Naive thymus-derived CD8-positive, alpha-beta T cell (primary cell): ENCODE data around the gene USP22. TPM values are rescaled to one million over a fixed set of nuclear protein-coding genes. Genes with fewer than 3 reads are reported as not detected.

Experiments used
- ATAC-seq, 2 donors: fragments of 150-1000 bp; cut with Tn5 transposase in 1 of 2; sonication (Bioruptor Pico), chemical (Tn5 transposase) in 1 of 2; 1 replicate in 1 of 2; 2 replicates in 1 of 2; pipeline ENCODE4 v1.10.0; 2021; ENCODE audit warnings: mild to moderate bottlenecking in 2 of 2, moderate library complexity in 2 of 2
- POLR2A ChIA-PET: fragments of 350-600 bp; sonication (Branson Sonifier 250); formaldehyde crosslinking; loops from one replicate; lab custom pipeline; 2021; ENCODE audit warnings: antibody characterized with exemption; lab: Charles Lee
- DNase-seq, 10 donors: peaks; one replicate each; pipeline versions ENCODE4 v3.0.0 to v3.0.0-alpha.2; 2020 to 2022
- H3K27ac Mint-ChIP-seq, 10 donors: one replicate each; pipeline ENCODE4 v1.8.0; 2020 to 2022; ENCODE audit warnings: mild to moderate bottlenecking in 10 of 10, mixed read lengths in 10 of 10, moderate library complexity in 4 of 10, inconsistent platforms in 1 of 10
- H3K27me3 Mint-ChIP-seq, 5 donors: one replicate each; pipeline ENCODE4 v1.8.0; 2021 to 2022; ENCODE audit warnings: mixed read lengths in 5 of 5
- H3K36me3 Mint-ChIP-seq, 3 donors: one replicate each; pipeline ENCODE4 v1.8.0; 2020 to 2022; ENCODE audit warnings: mixed read lengths in 3 of 3, mild to moderate bottlenecking in 2 of 3, inconsistent platforms in 1 of 3
- H3K4me1 Mint-ChIP-seq, 4 donors: one replicate each; pipeline ENCODE4 v1.8.0; 2021 to 2022; ENCODE audit warnings: mixed read lengths in 4 of 4
- H3K4me3 Mint-ChIP-seq, 10 donors: one replicate each; pipeline ENCODE4 v1.8.0; 2020 to 2022; ENCODE audit warnings: mild to moderate bottlenecking in 10 of 10, mixed read lengths in 10 of 10, moderate library complexity in 6 of 10, inconsistent platforms in 1 of 10
- H3K9me3 Mint-ChIP-seq, 9 donors: one replicate each; pipeline ENCODE4 v1.8.0; 2020 to 2022; ENCODE audit warnings: mixed read lengths in 9 of 9, mild to moderate bottlenecking in 3 of 9, inconsistent platforms in 1 of 9, moderate library complexity in 1 of 9
- polyA plus RNA-seq, 3 donors: library from polyadenylated mRNA; unstranded; fragments of 300-500 nt; fragmentation: Illumina TruSeq; gene quantifications; one replicate each; pipeline ENCODE4 v1.2.3, GENCODE V29; 2021
- total RNA-seq, 8 experiments: library from RNA in 2 of 8; stranded (reverse) in 2 of 8; gene quantifications; one replicate each; pipeline ENCODE4 v1.2.3 and lab custom pipeline; 2021 to 2026

USP22 gene
- total and polyA plus RNA-seq, 5 experiments from 2014 or later: 33.6 to 155 (median 40.3) TPM

DNA sequence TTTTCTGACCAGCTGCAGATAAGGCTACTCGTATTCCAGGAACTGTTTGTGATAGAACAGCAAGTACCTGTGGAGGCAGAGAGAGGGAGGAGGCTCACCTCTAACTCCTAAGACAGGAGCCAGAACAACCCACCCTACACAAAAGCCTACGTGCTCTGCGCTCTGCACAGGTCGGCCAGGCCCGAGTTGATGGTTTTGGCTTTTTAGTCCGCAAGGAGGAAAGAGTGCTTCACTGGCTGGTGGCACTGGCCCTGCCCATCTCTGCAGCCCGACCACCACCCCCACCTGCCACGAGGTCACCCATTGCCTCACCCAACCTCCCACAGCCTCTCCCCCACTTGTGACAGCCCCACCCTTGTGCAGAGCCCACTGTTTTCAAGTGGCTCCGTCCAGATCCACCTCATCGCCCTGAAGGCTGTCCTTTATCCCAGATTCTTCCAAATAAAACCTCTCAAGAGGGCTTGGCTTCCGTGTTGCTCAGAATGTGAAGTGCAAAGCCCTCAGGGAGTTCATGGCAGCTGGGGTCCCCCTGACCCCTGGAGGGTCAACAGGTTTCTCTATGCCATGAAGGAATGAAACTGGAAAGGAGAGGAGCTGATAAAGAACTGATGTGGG, 39.7 kb downstream of the USP22 start:
- no peaks in the 10 kb centered on the region for H3K27me3 Mint-ChIP-seq
- ATAC-seq (no peak), DNase-seq (peak in 1 of 10 donors; percentile 52)
- peaks cover 0 to 92% (median 20%) of the 10 kb centered on the region in 3 donors for H3K36me3 Mint-ChIP-seq
- no peak overlapping the region for H3K4me3 Mint-ChIP-seq
- H3K27ac Mint-ChIP-seq: peak overlapping the region in 4 of 10 donors; percentile 55 to 89 (median 78)
- POLR2A ChIA-PET: no interaction called here
- H3K4me1 Mint-ChIP-seq: peaks cover 21 to 60% (median 39%) of the 10 kb centered on the region in 4 donors
- no peaks in the 10 kb centered on the region for H3K9me3 Mint-ChIP-seq

DNA sequence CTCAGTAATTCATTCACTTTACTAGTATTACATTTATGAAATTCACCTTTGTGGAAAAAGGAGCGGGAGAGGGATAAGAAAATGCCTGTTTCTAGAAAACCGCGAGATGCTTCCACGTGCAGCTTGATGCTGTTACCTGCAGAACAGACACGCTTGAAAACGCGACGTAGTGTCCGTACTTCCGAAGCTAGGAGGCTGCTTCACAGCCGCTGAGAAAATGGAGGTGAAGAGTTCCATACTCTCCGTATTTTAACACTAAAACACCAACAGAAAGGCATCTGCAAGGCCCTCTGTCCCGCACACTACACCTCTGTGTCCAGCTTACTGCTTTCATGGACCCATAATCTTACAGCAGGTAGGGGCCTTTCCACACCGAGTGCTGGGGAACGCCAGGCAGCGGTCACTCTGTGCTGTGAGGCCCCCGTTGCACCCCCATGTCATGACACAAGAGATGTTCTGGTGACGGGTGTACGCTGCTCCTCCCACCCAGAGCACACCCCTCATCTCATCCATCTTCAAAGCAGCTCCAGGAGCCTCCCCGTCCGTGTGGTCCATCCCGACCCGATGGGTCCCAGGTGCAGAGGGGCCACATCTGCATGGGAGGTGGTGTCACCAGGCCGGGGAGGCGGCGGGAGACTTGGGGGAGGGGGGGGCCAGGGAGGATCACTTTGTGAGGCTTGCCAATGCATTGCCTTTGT, 40.4 kb downstream of the USP22 start:
- Mint-ChIP-seq H3K27me3 (no peaks in the 10 kb centered on the region), H3K4me1 (peaks cover 23 to 66% (median 39%) of the 10 kb centered on the region in 4 donors), H3K4me3 (peak overlapping the region in 1 of 10 donors; percentile 8), H3K9me3 (no peaks in the 10 kb centered on the region), H3K36me3 (peaks cover 0 to 86% (median 17%) of the 10 kb centered on the region in 3 donors), H3K27ac (peak overlapping the region in 8 of 10 donors; percentile 16 to 90 (median 64))
- POLR2A ChIA-PET: no interaction called here
- no peak for ATAC-seq
- no peak for DNase-seq

DNA sequence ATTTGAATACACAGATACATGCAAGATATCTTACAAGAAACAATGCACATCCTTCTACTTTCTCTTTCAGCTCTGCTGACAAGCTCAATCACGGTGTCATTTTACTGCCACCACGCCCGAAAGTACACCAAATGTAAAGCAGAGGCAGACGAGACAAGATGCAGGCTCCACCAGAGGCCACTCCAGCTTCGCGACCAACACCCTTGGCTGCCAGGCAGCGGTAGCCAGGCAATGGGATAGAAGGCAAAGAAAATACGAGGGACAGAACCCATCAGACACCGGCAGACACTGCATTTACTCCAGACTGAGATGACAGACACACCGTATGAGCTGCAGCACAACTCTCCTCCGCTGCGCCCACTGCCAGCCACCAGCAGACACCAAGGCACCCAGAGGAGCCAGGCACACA, 41.0 kb downstream of the USP22 start:
- POLR2A ChIA-PET: no interaction called here
- Mint-ChIP-seq H3K4me3 (peak overlapping the region in 6 of 10 donors; percentile 3 to 57 (median 37)), H3K9me3 (no peaks in the 10 kb centered on the region), H3K4me1 (peaks cover 23 to 66% (median 39%) of the 10 kb centered on the region in 4 donors), H3K27me3 (no peaks in the 10 kb centered on the region), H3K27ac (peak overlapping the region; percentile 16 to 90 (median 75)), H3K36me3 (peaks cover 0 to 79% (median 13%) of the 10 kb centered on the region in 3 donors)
- no peak for ATAC-seq
- no peak for DNase-seq

DNA sequence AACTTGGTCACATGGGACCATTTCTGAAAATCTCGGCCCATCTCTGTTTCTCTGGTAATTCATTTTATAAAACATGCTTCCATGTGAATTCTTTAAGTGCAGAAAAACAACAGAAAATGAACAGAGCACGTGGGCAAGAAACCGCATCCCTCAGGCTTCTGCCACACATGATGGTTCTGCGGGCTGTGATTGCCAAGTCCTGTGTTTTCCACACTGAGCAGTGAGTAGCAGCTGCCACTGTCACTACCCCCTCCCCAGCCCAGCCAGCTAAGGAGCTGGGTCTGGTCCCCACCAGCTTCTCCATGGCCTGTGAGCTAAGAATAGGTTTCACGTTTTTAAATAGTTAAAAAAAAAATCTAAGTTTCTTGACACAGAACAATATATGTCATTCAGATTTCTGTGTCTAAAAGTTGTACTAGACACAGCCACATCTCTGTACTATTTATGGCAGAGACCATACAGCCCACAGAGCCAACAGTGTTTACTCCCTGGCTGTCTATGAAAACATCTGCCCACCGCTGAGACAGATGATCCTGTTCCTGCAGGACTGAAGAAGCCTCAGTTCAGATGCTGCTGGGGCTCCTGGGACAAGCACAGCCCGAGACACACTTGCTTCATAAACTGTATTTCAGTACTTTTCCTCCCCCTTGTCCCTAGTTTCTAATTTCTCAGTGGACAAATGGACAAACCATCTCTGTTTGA, 41.5 kb downstream of the USP22 start:
- Mint-ChIP-seq H3K27ac (peak overlapping the region; percentile 31 to 90 (median 81)), H3K27me3 (no peaks in the 10 kb centered on the region), H3K36me3 (peaks cover 0 to 74% (median 13%) of the 10 kb centered on the region in 3 donors), H3K4me1 (peaks cover 21 to 64% (median 39%) of the 10 kb centered on the region in 4 donors), H3K4me3 (peak overlapping the region in 6 of 10 donors; percentile 3 to 57 (median 37)), H3K9me3 (no peaks in the 10 kb centered on the region)
- POLR2A ChIA-PET: no interaction called here
- peak in 1 of 2 donors; percentile 47 for ATAC-seq
- DNase-seq: peak in 1 of 10 donors; percentile 10

DNA sequence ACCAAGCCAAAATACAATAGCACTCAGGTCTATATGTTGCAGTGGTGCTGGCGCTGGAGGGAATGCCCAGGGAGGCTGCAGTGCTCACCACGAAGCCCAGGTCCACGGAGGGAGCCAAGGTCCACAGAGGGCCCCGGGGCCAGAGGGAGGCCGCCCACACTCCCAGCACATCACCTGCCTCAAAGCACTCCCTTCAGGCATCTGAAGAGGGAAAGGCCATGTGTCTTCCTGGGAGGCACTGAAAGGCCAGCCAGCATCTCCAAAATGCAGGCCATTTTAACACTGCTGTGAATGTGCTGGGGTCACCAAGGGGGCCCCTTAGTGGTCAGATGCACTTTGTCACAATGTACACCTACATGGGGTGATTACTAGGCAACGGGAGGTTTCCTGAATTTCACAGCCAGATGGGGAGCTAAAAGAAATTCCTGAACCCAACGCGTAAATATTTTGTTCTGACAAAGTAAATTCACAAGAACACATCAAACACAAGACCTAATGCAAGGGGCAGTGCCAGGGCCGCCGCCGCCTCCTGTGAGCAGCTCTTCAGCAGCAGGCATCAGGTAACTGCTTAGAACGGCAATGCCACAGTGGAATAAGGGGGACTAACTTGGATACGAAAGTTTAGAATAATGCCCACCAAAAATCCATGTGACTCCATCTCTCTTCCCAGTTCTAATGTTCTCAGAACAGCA, 42.8 kb downstream of the USP22 start:
- POLR2A ChIA-PET: no interaction called here
- Mint-ChIP-seq H3K27me3 (no peaks in the 10 kb centered on the region), H3K4me3 (peak overlapping the region in 2 of 10 donors; percentile 8 to 20), H3K4me1 (peaks cover 21 to 57% (median 39%) of the 10 kb centered on the region in 4 donors), H3K27ac (peak overlapping the region in 8 of 10 donors; percentile 49 to 88 (median 60)), H3K36me3 (peaks cover 0 to 61% (median 8%) of the 10 kb centered on the region in 3 donors), H3K9me3 (no peaks in the 10 kb centered on the region)
- no peak for ATAC-seq
- peak in 1 of 10 donors; percentile 52 for DNase-seq

DNA sequence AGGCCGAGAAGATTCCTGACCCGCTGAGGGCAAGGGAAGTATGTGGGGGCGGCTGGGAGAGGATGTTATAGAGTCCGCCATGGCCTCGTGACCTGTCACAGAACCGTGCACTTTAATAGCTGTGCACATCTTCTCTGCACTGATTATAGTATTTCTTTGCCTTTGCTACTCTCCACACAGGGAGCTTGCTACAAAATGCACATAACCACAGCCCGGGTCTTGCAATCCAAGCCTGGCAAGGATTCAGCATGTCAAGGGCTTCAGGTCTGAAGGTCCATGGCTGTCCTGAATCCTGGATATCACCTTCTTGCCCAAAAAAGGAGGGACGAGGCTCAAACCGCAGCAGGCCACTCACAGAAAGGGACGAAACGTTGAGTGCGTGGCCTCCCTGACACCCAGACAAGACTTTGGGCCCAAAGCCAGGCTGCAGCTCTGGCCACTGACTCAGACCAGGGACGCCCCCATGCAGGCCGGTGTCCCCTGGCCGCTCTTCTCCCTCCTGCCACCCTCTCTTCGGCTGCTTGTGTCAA, 43.7 kb downstream of the USP22 start:
- Mint-ChIP-seq H3K4me3 (peak overlapping the region in 5 of 10 donors; percentile 2 to 51 (median 20)), H3K36me3 (peaks cover 0 to 52% (median 8%) of the 10 kb centered on the region in 3 donors), H3K27ac (peak overlapping the region; percentile 49 to 93 (median 79)), H3K4me1 (peaks cover 20 to 56% (median 39%) of the 10 kb centered on the region in 4 donors), H3K27me3 (no peaks in the 10 kb centered on the region), H3K9me3 (no peaks in the 10 kb centered on the region)
- peak in 1 of 2 donors; percentile 42 for ATAC-seq
- no peak for DNase-seq
- POLR2A ChIA-PET: interaction anchor here (0.6 to 0.7 kb wide), 2 partner anchors 10 to 44 kb away, joined by 4 to 11 read pairs; no protein-coding TSS in a partner anchor

DNA sequence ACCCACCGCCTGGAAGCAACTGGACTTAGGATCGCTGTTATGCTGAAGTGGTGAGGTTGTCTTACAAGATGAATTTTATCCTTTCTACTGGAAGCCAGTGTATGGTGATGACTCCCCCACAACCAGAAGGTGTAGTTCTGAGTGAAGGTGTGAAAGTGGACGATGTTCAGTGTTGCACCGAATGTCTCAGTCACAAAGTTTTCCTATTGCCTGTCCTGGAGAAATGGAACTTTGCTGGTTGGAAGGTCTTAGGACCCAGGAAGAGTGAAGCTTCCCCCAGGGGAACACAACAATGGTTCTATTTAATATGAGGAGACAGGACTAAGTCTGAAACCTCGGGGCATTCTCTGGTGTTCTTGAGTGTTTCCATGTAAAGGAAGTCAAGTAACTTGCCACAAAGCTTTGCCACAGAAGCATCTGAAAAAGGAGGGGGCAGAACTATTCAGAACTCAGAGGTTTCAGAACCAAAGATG, 44.2 kb downstream of the USP22 start:
- ATAC-seq (no peak), DNase-seq (no peak)
- H3K27ac Mint-ChIP-seq: peak overlapping the region; percentile 28 to 93 (median 79)
- POLR2A ChIA-PET: interaction anchor here (0.6 to 0.7 kb wide), 2 partner anchors 10 to 45 kb away, joined by 4 to 11 read pairs; no protein-coding TSS in a partner anchor
- H3K36me3 Mint-ChIP-seq: peaks cover 0 to 47% (median 8%) of the 10 kb centered on the region in 3 donors
- peaks cover 20 to 56% (median 39%) of the 10 kb centered on the region in 4 donors for H3K4me1 Mint-ChIP-seq
- H3K27me3 Mint-ChIP-seq: no peaks in the 10 kb centered on the region
- peak overlapping the region in 5 of 10 donors; percentile 2 to 51 (median 20) for H3K4me3 Mint-ChIP-seq
- no peaks in the 10 kb centered on the region for H3K9me3 Mint-ChIP-seq

DNA sequence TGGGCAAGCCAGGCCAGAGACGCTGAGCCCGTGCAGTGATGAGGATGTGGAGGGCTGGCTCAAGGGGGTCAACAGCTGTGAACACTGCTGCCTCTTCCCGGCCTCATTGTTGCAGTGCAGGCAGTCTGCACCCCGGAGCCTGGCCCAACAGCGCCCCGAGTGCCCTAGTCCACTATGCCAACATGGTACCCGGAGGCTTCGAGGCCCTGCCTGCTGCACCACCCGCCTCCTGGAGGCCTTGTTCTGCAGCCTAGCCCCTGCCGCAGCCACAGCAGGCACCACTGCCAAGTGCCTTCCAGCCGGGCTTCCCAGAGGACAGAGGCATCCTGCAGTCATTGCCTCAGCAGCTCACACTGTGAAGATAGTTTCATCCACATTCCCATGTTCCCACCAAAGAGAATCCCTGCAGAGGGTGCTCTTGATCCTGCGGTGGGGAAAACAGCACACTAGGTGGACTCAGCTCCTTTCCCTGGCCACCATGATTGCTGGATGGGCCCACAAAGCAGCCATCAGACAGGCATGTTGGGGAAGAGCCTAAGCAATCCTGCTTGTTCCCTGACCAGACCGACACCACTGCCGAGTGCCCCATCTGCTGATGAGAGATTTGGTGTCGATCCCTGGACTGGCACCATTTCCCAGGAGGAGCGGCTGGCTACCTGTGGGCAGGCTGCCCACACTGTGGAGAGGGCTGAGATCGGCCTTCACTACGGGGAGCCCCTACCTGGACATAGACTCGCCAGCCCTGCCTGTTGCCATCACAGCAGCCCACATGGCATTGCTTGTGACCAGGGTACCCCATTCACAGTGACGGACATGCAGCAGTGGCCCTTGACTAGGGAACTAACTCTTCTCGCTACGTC, 44.9 kb downstream of the USP22 start:
- Mint-ChIP-seq H3K27me3 (no peaks in the 10 kb centered on the region), H3K36me3 (peaks cover 0 to 41% (median 8%) of the 10 kb centered on the region in 3 donors), H3K4me3 (peak overlapping the region in 1 of 10 donors; percentile 20), H3K9me3 (no peaks in the 10 kb centered on the region), H3K27ac (peak overlapping the region; percentile 33 to 93 (median 79)), H3K4me1 (peaks cover 19 to 55% (median 39%) of the 10 kb centered on the region in 4 donors)
- ATAC-seq: no peak
- POLR2A ChIA-PET: interaction anchor here (0.5 kb wide), 1 partner anchor 988 kb away, joined by 4 read pairs; no protein-coding TSS in a partner anchor
- no peak for DNase-seq

DNA sequence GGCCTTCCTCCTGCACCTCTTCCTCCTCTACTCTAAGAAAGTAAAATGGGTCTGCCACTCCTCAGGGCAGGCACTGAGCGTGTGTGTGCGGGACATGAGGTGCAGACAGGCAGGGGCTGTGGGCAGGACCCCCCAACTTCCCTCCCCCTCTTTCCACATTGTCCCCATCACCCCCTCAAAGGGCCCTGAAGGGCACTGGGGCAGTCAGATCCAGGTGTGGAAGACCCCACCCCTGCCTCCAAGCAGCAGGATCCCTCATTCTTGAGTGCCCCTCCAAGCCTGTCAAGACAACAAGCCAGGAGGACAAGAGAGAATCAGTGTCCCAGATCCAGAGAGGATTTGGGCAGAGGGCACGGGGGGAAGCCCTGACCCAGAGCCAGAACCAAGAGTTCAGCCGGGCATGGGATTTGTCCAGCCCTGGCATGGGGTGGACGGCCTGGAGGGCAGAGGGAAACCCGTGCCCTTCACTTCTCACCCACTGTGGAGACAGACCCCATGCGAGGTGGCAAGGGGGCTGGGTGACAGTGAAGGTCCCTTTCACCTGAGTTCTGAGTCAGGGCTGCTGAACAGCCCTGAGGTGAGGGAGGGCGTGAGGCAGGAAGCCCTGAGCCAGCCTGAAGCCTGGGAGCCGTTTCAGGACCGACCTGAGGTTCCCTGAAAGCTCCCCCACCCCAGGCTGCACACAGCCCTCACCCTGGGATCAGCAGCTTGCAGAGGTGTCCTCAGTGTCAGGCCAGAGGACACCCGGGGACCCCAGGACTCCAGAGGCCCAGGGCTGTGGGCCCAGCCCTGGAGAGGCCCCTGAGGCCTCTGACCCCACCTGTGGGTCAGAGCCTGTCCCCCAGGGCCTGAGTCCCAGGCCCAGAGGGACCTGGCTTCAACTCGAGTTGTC, 45.8 kb downstream of the USP22 start:
- no peak overlapping the region for H3K4me3 Mint-ChIP-seq
- no peaks in the 10 kb centered on the region for H3K27me3 Mint-ChIP-seq
- POLR2A ChIA-PET: no interaction called here
- peak overlapping the region in 6 of 10 donors; percentile 24 to 83 (median 40) for H3K27ac Mint-ChIP-seq
- H3K9me3 Mint-ChIP-seq: no peaks in the 10 kb centered on the region
- H3K4me1 Mint-ChIP-seq: peaks cover 18 to 50% (median 36%) of the 10 kb centered on the region in 4 donors
- DNase-seq (no peak), ATAC-seq (no peak)
- peaks cover 0 to 32% (median 7%) of the 10 kb centered on the region in 3 donors for H3K36me3 Mint-ChIP-seq
